ENCODE data around the gene SSTR4. TPM values are rescaled to one million over a fixed set of nuclear protein-coding genes. Genes with fewer than 3 reads are reported as not detected.
"Not testable (repeated sequence)": the region's sequence is repeated elsewhere in the genome, so short reads cannot be mapped to it uniquely, and the experiment has no call there.

SSTR4 gene
- total and polyA plus RNA-seq, 2 donors: not detected

DNA sequence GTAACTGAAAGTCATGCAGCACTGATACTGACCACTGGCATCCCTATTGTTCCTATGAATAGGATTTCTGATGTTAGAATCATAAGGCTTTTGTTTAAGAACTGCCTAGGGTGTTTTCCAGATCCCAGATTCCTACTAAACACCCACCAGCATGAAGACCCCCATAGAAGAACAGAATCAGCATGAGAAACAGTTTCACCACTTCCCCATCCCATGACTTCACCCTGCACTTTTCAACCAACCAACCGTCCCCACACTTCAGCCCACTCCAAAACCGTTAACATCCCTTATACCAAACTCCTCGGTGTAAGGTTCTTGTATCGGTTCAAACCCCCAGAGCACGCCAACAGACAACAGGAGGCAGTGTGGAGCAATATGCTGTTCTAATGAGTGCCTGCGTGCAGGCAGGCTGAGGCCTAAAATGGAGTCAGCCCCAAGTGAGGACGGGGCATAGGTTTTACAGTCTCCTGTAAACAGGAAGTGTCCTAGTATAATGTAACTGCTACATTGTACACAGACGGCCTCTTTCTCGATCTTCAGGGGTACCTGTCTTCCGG lies 11.4 kb upstream of the SSTR4 start:
- Histone ChIP-seq H3K4me1 (ENCODE audit: control insufficient read depth in 2 of 2, insufficient read depth in 2 of 2, low read length in 2 of 2) (no peaks in the 10 kb centered on the region), H3K9me3 (ENCODE audit: control insufficient read depth in 2 of 2, insufficient read depth in 1 of 2, low read length in 1 of 2) (no peaks in the 10 kb centered on the region), H3K36me3 (ENCODE audit: control insufficient read depth in 2 of 2, insufficient read depth in 2 of 2, low read length in 1 of 2) (no peaks in the 10 kb centered on the region), H3K27me3 (ENCODE audit: control insufficient read depth in 2 of 2, insufficient read depth in 1 of 2, low read length in 1 of 2) (no peaks in the 10 kb centered on the region), H3K27ac (ENCODE audit: low read depth in 1 of 2, low read length in 1 of 2) (no peak overlapping the region), H3K4me3 (ENCODE audit: low read length in 2 of 2) (no peak overlapping the region)
- WGBS: 95% methylated on average over 10 of the region's 10 CpGs
- DNase-seq (ENCODE audit: low read depth in 6 of 9, low spot score in 9 of 9): no peak

DNA sequence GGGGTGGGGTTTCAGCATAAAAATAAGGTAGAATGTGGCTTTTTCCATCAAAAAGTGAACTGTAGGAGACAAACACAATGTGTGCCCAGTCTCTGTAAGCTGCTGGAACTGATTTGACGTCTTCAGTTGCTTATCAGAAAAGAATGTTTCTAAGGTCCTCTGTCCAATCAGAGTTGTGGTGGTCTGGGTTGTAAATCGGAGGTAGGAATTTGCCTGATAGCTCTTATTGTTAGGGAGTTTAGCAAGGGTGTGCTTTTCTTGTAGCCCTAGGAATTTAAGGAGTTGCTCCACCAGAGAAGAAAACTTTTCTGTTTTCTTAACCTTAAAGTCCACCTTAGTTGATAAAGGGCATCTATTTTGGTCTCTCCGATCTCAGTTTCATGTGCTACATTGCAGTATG lies 10.4 kb upstream of the SSTR4 start:
- no peak for DNase-seq (ENCODE audit: low read depth in 6 of 9, low spot score in 9 of 9)

DNA sequence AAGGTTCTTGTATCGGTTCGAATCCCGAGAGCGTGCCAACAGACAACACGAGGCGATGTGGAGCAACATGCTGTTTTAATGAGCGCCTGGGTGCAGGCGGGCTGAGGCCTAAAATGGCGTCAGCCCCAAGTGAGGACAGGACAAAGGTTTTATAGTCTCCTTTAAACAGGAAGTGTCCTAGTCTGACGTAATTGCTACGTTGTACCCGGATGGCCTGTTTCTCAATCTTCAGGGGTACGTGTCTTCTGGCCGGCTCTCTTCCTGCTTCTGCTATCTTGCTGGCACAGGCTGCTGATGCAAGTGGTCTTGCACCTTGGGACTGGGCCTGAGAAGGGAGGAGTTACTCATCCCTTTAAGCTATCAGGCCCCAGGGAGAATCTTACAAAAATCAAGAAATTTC lies 9.6 kb upstream of the SSTR4 start:
- not testable (repeated sequence) for H3K27me3 ChIP-seq (ENCODE audit: control insufficient read depth in 2 of 2, insufficient read depth in 1 of 2, low read length in 1 of 2); H3K36me3 ChIP-seq (ENCODE audit: control insufficient read depth in 2 of 2, insufficient read depth in 2 of 2, low read length in 1 of 2); DNase-seq (ENCODE audit: low read depth in 6 of 9, low spot score in 9 of 9); H3K9me3 ChIP-seq (ENCODE audit: control insufficient read depth in 2 of 2, insufficient read depth in 1 of 2, low read length in 1 of 2); H3K27ac ChIP-seq (ENCODE audit: low read depth in 1 of 2, low read length in 1 of 2); H3K4me3 ChIP-seq (ENCODE audit: low read length in 2 of 2); H3K4me1 ChIP-seq (ENCODE audit: control insufficient read depth in 2 of 2, insufficient read depth in 2 of 2, low read length in 2 of 2)
- WGBS: 95% methylated on average over 14 of the region's 14 CpGs

More for the DNA sequence above, 10.4 kb upstream of the SSTR4 start:
- no peak overlapping the region for H3K27ac ChIP-seq (ENCODE audit: low read depth in 1 of 2, low read length in 1 of 2)
- no peak overlapping the region for H3K4me3 ChIP-seq (ENCODE audit: low read length in 2 of 2)
- WGBS: 96% methylated on average over 3 of the region's 3 CpGs
- H3K4me1 ChIP-seq (ENCODE audit: control insufficient read depth in 2 of 2, insufficient read depth in 2 of 2, low read length in 2 of 2): no peaks in the 10 kb centered on the region
- no peaks in the 10 kb centered on the region for H3K36me3 ChIP-seq (ENCODE audit: control insufficient read depth in 2 of 2, insufficient read depth in 2 of 2, low read length in 1 of 2)
- H3K9me3 ChIP-seq (ENCODE audit: control insufficient read depth in 2 of 2, insufficient read depth in 1 of 2, low read length in 1 of 2): no peaks in the 10 kb centered on the region
- no peaks in the 10 kb centered on the region for H3K27me3 ChIP-seq (ENCODE audit: control insufficient read depth in 2 of 2, insufficient read depth in 1 of 2, low read length in 1 of 2)

DNA sequence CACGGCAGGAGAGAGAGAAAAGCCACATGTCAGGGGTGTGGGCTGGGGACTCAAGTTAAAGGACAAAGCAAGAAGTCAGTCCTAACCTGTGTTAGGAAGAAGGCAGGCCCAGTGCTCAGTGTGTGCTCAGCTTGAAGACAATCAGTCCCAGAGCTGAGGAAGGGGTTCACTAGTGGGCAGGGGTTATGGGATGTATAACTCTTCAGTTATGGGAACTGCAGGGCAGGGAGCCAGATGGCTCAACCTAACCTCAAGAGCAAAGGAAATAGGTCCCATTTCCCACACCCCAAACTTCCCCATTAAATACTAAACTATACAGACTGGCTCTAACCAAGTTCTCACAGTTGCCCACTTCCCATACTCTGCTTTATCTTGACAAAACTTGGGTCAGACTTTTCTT lies 7.4 kb upstream of the SSTR4 start:
- no peak for DNase-seq (ENCODE audit: low read depth in 6 of 9, low spot score in 9 of 9)
- H3K27ac ChIP-seq (ENCODE audit: low read depth in 1 of 2, low read length in 1 of 2): no peak overlapping the region
- no peaks in the 10 kb centered on the region for H3K27me3 ChIP-seq (ENCODE audit: control insufficient read depth in 2 of 2, insufficient read depth in 1 of 2, low read length in 1 of 2)
- H3K4me1 ChIP-seq (ENCODE audit: control insufficient read depth in 2 of 2, insufficient read depth in 2 of 2, low read length in 2 of 2): peaks cover 0 to 5% of the 10 kb centered on the region in 2 donors
- H3K9me3 ChIP-seq (ENCODE audit: control insufficient read depth in 2 of 2, insufficient read depth in 1 of 2, low read length in 1 of 2): no peaks in the 10 kb centered on the region
- 17% methylated on average over 1 of the region's 1 CpG for WGBS
- no peaks in the 10 kb centered on the region for H3K36me3 ChIP-seq (ENCODE audit: control insufficient read depth in 2 of 2, insufficient read depth in 2 of 2, low read length in 1 of 2)
- H3K4me3 ChIP-seq (ENCODE audit: low read length in 2 of 2): no peak overlapping the region

DNA sequence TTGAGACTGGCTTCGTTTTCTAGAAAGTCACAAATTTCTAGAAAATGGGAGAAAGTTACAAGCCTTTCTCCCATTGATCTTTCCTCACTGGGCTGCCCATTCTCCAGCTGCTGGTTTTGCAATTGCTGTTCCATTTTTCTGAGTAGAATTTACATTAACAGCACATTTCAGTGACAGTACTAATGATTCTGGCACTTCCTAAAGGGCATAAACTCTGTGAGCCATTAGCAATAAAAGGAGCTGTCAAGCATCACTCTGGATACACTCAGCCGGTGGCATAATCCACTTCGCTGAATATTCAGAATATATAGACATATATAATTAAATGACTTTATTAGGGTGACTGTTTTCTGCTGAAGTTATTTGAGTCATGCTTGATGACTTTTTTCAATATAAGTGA lies 6.7 kb upstream of the SSTR4 start:
- Histone ChIP-seq H3K36me3 (ENCODE audit: control insufficient read depth in 2 of 2, insufficient read depth in 2 of 2, low read length in 1 of 2) (no peaks in the 10 kb centered on the region), H3K27me3 (ENCODE audit: control insufficient read depth in 2 of 2, insufficient read depth in 1 of 2, low read length in 1 of 2) (no peaks in the 10 kb centered on the region), H3K4me3 (ENCODE audit: low read length in 2 of 2) (no peak overlapping the region), H3K4me1 (ENCODE audit: control insufficient read depth in 2 of 2, insufficient read depth in 2 of 2, low read length in 2 of 2) (peaks cover 0 to 8% of the 10 kb centered on the region in 2 donors), H3K27ac (ENCODE audit: low read depth in 1 of 2, low read length in 1 of 2) (no peak overlapping the region), H3K9me3 (ENCODE audit: control insufficient read depth in 2 of 2, insufficient read depth in 1 of 2, low read length in 1 of 2) (no peaks in the 10 kb centered on the region)
- WGBS: 96% methylated on average over 3 of the region's 3 CpGs
- no peak for DNase-seq (ENCODE audit: low read depth in 6 of 9, low spot score in 9 of 9)

DNA sequence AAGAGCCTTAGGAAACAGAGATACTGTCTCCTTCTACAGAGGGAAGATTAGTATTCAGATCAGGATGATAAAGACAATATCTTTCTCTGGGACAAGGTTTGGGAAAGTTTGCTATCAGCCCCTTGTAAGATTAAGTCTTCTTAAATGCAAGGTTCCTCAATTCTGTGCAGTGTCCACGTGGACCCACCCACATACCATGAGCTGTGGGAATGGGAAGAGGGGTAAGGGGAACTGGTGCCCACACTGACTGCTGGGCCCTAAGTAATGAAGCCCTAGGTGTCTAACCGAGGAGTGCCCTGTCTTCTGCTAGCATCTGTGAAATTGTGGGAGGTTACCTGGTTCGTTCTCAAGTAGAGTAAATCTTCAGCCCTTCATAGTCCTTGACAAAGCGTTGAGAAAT lies 5.8 kb upstream of the SSTR4 start:
- no peak overlapping the region for H3K4me3 ChIP-seq (ENCODE audit: low read length in 2 of 2)
- peaks cover 1 to 6% of the 10 kb centered on the region in 2 donors for H3K27me3 ChIP-seq (ENCODE audit: control insufficient read depth in 2 of 2, insufficient read depth in 1 of 2, low read length in 1 of 2)
- H3K27ac ChIP-seq (ENCODE audit: low read depth in 1 of 2, low read length in 1 of 2): no peak overlapping the region
- no peaks in the 10 kb centered on the region for H3K36me3 ChIP-seq (ENCODE audit: control insufficient read depth in 2 of 2, insufficient read depth in 2 of 2, low read length in 1 of 2)
- 85% methylated on average over 4 of the region's 4 CpGs for WGBS
- peaks cover 0 to 8% of the 10 kb centered on the region in 2 donors for H3K4me1 ChIP-seq (ENCODE audit: control insufficient read depth in 2 of 2, insufficient read depth in 2 of 2, low read length in 2 of 2)
- no peak for DNase-seq (ENCODE audit: low read depth in 6 of 9, low spot score in 9 of 9)
- peaks cover 0 to under 1% of the 10 kb centered on the region in 2 donors for H3K9me3 ChIP-seq (ENCODE audit: control insufficient read depth in 2 of 2, insufficient read depth in 1 of 2, low read length in 1 of 2)

DNA sequence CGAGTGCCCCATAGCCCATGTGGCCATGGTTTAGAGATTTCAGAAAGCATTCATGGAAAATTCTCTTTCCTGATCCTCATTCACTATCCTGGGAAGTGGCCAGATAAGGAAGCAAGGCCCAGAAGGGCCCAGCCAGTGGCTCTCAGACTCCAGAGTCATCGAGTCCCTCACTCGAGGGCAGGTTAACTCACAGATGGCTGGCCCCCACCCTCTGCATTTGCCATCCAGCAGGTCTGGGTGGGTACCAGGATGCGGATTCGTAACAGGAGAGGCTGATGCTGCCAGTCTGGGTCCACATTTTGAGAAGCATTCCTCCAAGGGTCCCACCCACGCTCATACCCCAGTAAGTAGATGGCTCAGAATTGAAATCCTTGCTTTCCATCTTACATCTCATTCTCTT lies 3.8 kb upstream of the SSTR4 start:
- DNase-seq (ENCODE audit: low read depth in 6 of 9, low spot score in 9 of 9): no peak
- H3K4me3 ChIP-seq (ENCODE audit: low read length in 2 of 2): no peak overlapping the region
- H3K4me1 ChIP-seq (ENCODE audit: control insufficient read depth in 2 of 2, insufficient read depth in 2 of 2, low read length in 2 of 2): peaks cover 0 to 8% of the 10 kb centered on the region in 2 donors
- 95% methylated on average over 6 of the region's 6 CpGs for WGBS
- H3K36me3 ChIP-seq (ENCODE audit: control insufficient read depth in 2 of 2, insufficient read depth in 2 of 2, low read length in 1 of 2): no peaks in the 10 kb centered on the region
- peaks cover 13 to 24% of the 10 kb centered on the region in 2 donors for H3K27me3 ChIP-seq (ENCODE audit: control insufficient read depth in 2 of 2, insufficient read depth in 1 of 2, low read length in 1 of 2)
- no peak overlapping the region for H3K27ac ChIP-seq (ENCODE audit: low read depth in 1 of 2, low read length in 1 of 2)
- peaks cover 1% of the 10 kb centered on the region in 2 donors for H3K9me3 ChIP-seq (ENCODE audit: control insufficient read depth in 2 of 2, insufficient read depth in 1 of 2, low read length in 1 of 2)

DNA sequence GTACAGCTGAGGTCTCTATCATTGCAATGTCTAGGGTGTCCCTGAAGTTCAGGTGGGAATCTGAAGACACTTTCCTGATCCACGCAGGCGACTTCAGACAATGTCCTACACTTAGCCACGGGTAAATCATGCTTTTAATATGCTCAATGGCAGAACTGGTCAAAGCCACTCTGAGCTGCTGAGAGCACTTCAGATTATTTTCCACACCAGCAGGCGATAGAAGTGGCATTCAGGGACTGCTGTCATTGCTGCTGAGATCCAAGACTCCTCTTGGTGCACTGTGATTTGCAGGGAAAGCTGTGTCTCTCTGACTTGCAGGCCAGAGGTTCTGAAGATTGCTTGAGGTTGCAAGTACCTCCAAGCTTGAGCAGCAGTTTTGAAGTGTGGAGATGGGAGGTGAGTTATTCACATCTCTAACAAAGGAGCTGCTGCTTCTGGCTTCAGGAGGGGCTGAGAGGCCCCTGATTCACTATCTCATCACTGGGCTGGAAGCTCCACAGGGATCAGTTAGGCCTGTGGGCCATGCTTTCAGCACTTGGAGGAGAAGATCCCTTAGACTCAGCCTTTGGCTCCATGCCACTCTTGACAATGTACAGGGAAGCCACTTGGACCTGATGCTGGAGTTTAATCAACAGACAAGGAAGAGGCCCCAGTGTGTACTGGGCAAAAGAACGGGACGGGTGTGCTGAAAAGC lies 2.9 kb upstream of the SSTR4 start:
- 73% methylated on average over 6 of the region's 6 CpGs for WGBS
- Histone ChIP-seq H3K4me1 (ENCODE audit: control insufficient read depth in 2 of 2, insufficient read depth in 2 of 2, low read length in 2 of 2) (peaks cover 0 to 8% of the 10 kb centered on the region in 2 donors), H3K4me3 (ENCODE audit: low read length in 2 of 2) (no peak overlapping the region), H3K27ac (ENCODE audit: low read depth in 1 of 2, low read length in 1 of 2) (no peak overlapping the region), H3K9me3 (ENCODE audit: control insufficient read depth in 2 of 2, insufficient read depth in 1 of 2, low read length in 1 of 2) (peaks cover 1 to 5% of the 10 kb centered on the region in 2 donors), H3K27me3 (ENCODE audit: control insufficient read depth in 2 of 2, insufficient read depth in 1 of 2, low read length in 1 of 2) (peaks cover 14 to 32% of the 10 kb centered on the region in 2 donors), H3K36me3 (ENCODE audit: control insufficient read depth in 2 of 2, insufficient read depth in 2 of 2, low read length in 1 of 2) (no peaks in the 10 kb centered on the region)
- no peak for DNase-seq (ENCODE audit: low read depth in 6 of 9, low spot score in 9 of 9)

DNA sequence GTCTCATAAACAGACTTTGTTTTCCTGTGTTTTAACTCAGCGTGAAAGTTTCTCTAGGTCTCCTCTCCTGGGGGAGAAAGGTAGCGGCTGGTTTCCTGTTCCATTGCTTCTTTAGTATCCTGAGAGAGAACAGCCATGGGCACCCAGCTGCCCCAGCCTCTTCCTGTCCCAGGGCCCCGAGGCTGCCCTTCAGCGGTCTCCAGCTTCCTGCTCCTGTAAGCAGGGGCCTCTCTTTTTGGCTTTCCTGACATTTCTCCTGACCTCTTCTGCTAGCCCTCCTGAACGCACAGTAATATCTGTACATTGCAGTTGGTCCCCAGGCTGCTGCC lies 2.4 kb upstream of the SSTR4 start:
- Histone ChIP-seq H3K36me3 (ENCODE audit: control insufficient read depth in 2 of 2, insufficient read depth in 2 of 2, low read length in 1 of 2) (no peaks in the 10 kb centered on the region), H3K27ac (ENCODE audit: low read depth in 1 of 2, low read length in 1 of 2) (no peak overlapping the region), H3K4me1 (ENCODE audit: control insufficient read depth in 2 of 2, insufficient read depth in 2 of 2, low read length in 2 of 2) (peaks cover 0 to 8% of the 10 kb centered on the region in 2 donors), H3K27me3 (ENCODE audit: control insufficient read depth in 2 of 2, insufficient read depth in 1 of 2, low read length in 1 of 2) (peaks cover 14 to 32% of the 10 kb centered on the region in 2 donors), H3K9me3 (ENCODE audit: control insufficient read depth in 2 of 2, insufficient read depth in 1 of 2, low read length in 1 of 2) (peaks cover 1 to 5% of the 10 kb centered on the region in 2 donors), H3K4me3 (ENCODE audit: low read length in 2 of 2) (no peak overlapping the region)
- no peak for DNase-seq (ENCODE audit: low read depth in 6 of 9, low spot score in 9 of 9)
- WGBS: 21% methylated on average over 5 of the region's 5 CpGs

Data from thymus (tissue), 11 donors.